Measurements from ENCODE around the gene CAP2.

CAP2 gene, protein sequence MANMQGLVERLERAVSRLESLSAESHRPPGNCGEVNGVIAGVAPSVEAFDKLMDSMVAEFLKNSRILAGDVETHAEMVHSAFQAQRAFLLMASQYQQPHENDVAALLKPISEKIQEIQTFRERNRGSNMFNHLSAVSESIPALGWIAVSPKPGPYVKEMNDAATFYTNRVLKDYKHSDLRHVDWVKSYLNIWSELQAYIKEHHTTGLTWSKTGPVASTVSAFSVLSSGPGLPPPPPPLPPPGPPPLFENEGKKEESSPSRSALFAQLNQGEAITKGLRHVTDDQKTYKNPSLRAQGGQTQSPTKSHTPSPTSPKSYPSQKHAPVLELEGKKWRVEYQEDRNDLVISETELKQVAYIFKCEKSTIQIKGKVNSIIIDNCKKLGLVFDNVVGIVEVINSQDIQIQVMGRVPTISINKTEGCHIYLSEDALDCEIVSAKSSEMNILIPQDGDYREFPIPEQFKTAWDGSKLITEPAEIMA

DNA sequence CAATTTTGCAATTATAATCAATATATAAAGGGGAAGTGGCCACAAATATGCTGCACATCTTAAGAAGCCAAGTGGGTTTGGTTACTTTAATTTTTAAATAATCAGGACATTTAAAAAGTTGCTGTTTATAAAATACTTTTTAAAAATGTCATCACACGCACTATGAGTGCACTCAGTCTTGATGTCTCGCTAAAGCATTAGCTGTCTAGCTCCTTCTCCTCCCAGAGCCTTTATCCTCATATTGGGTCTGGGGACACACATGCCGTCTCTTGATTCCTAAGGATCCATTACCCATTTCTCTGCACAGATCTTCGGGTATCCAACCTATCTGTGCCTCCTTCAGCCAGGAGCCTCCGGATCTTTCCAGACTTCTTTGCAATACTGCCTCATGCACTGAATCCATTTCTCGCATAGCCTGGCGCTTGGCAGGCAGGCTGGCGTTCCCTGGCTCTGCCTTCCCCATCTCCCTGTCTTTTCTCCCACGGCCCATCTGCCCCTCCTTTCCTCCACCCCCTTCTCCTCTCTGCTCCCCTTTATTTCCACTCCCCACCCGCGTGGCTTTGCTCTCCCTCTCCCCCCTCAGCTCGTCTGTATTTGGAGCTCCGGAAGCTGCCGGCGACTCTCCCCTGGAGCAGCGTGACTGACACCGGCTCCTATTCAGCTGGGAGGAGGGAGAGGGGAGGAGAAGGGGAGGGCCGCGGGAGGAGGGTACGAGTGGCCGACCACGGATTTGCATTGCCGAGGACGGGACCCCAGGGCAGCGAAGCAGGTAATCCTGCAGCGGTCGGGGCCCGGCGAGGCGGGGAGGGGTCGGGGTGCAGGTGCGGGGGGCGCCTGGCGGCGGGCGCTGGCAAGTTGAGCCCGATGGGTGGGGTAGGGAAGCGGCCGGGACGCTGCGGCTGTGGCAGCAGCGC lies at the start of gene CAP2:
Gene CAP2, plus strand, starts transcription at position 618 of the 914 bp plus-strand sequence. CDS start 27,961 bp downstream, outside the sequence.
- TF ChIP-seq, protein P1, sequence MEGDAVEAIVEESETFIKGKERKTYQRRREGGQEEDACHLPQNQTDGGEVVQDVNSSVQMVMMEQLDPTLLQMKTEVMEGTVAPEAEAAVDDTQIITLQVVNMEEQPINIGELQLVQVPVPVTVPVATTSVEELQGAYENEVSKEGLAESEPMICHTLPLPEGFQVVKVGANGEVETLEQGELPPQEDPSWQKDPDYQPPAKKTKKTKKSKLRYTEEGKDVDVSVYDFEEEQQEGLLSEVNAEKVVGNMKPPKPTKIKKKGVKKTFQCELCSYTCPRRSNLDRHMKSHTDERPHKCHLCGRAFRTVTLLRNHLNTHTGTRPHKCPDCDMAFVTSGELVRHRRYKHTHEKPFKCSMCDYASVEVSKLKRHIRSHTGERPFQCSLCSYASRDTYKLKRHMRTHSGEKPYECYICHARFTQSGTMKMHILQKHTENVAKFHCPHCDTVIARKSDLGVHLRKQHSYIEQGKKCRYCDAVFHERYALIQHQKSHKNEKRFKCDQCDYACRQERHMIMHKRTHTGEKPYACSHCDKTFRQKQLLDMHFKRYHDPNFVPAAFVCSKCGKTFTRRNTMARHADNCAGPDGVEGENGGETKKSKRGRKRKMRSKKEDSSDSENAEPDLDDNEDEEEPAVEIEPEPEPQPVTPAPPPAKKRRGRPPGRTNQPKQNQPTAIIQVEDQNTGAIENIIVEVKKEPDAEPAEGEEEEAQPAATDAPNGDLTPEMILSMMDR (IDR thresholded peaks at IDR 0.05; ENCODE audit: low read depth, low read length, missing control alignments) = no peak
- no peak for DNase-seq (ENCODE audit: low read depth)

DNA sequence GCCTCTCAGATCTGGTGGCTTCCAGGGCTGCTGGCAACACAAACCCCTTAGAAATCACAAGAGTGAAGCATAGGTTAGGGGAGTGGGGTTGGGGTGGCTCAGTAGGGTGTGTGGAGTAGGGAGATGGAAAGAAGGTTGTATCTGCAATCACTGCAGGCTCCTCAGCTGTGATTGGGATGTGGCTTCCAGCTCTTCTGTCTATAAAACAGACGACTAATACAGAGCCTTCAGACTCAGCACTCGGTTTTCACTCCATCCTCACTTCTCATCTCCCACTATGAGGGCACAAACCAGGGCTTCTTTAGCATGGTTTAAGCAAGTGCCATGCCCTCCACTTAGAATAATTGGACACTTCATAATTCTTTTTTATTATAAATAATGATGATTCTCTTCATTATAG lies 46.4 kb upstream of the CAP2 start:
- TF ChIP-seq, protein P1 (IDR thresholded peaks at IDR 0.05; ENCODE audit: low read depth, low read length, missing control alignments) = no peak
- DNase-seq (ENCODE audit: low read depth) = no peak
- in situ Hi-C loops (cut with HindIII; ENCODE audit: low sequenced_read_pairs) = no loop called here
- no peak overlapping the region for H3K4me3 ChIP-seq (ENCODE audit: low read depth, low read length)

More for the DNA sequence above, at the start of gene CAP2:
- H3K4me3 ChIP-seq (ENCODE audit: low read depth, low read length) = peak within 1 kb of the TSS; percentile 70
- in situ Hi-C loops (cut with HindIII; ENCODE audit: low sequenced_read_pairs) = loop anchor here (5.0 kb wide), 1 partner anchor 89 kb away; no protein-coding TSS in a partner anchor

DNA sequence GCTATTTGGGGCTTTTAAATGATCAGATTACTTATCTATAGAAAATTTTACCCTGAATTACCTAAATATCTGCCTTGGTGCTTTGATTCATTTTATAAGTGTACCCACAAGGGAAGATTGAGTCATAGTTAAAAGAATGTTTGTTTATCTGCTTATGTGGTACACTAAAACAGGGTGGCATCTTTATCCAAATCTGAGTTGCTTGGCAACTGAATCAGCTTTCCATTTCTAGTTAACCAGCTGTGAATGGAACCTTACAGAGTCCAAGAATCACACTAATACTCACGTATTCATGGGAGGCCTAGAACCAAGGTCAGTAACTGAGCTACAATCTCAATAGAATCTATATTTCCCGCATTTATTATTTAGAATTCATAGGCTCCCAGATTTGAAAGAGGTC lies 44.0 kb upstream of the CAP2 start:
- in situ Hi-C loops (cut with HindIII; ENCODE audit: low sequenced_read_pairs) = no loop called here
- no peak for DNase-seq (ENCODE audit: low read depth)
- H3K4me3 ChIP-seq (ENCODE audit: low read depth, low read length) = no peak overlapping the region
- TF ChIP-seq, protein P1 (IDR thresholded peaks at IDR 0.05; ENCODE audit: low read depth, low read length, missing control alignments) = no peak

DNA sequence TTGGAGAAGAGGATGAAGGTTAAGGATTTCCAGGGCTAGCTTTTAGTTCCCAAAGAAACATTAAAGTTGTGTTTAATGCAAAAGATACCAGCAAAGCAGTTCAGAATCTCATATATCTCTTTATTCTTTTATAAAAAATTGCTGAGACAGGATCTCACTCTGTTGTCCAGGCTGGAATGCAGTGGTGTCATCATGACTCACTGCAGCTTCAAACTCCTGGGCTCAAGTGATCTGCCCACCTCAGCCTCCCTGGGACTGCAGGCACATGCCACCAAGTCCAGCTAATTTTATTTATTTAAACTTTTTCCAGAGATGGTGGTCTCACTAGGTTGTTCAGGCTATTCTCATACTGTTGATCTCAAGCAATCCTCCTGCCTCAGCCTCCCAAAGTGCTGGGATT lies 41.1 kb upstream of the CAP2 start:
- H3K4me3 ChIP-seq (ENCODE audit: low read depth, low read length) = no peak overlapping the region
- in situ Hi-C loops (cut with HindIII; ENCODE audit: low sequenced_read_pairs) = loop anchor here (5.0 kb wide), 1 partner anchor 90 kb away; no protein-coding TSS in a partner anchor
- no peak for DNase-seq (ENCODE audit: low read depth)
- TF ChIP-seq, protein P1 (IDR thresholded peaks at IDR 0.05; ENCODE audit: low read depth, low read length, missing control alignments) = no peak

DNA sequence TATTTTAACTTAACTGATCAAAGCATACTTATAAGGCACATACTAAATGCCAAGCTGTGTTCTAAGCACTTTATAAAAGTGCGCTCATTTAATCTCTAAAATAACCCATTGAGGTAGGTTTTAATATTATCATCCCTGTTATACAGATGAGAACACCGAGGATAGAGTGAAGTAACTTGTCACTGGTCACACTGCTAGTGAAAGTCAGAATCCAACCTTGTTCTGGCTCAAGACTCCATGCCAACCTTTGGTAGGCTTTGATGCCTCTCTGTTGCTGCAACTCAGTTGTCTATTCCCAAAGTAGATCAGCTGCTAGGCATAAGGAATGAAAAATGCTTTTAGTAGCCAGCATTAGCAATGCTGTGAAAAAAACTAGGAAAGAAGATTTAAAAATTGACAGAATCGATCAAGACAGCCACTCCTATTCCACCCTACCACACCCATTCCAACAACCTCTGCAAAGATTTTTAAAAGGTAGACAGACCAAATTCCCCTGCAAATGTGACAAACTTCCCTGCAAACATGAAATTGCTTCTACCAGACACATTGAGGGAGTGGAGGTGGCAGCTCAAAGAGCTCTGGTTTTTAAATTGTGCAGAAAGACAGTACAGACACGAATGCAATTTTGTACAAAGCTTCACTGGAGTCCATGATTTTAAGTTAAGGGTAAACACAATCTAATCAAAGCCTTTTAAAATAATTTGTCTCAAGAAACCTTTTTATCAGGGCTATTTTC lies 39.8 kb upstream of the CAP2 start:
- TF ChIP-seq, protein P1 (IDR thresholded peaks at IDR 0.05; ENCODE audit: low read depth, low read length, missing control alignments) = no peak
- in situ Hi-C loops (cut with HindIII; ENCODE audit: low sequenced_read_pairs) = loop anchor here (5.0 kb wide), 1 partner anchor 89 kb away; no protein-coding TSS in a partner anchor

More for the DNA sequence above, 39.8 kb upstream of the CAP2 start:
- no peak for DNase-seq (ENCODE audit: low read depth)
- no peak overlapping the region for H3K4me3 ChIP-seq (ENCODE audit: low read depth, low read length)
